ENCODE results near the gene DCLK3.

The DCLK3 gene

DNA sequence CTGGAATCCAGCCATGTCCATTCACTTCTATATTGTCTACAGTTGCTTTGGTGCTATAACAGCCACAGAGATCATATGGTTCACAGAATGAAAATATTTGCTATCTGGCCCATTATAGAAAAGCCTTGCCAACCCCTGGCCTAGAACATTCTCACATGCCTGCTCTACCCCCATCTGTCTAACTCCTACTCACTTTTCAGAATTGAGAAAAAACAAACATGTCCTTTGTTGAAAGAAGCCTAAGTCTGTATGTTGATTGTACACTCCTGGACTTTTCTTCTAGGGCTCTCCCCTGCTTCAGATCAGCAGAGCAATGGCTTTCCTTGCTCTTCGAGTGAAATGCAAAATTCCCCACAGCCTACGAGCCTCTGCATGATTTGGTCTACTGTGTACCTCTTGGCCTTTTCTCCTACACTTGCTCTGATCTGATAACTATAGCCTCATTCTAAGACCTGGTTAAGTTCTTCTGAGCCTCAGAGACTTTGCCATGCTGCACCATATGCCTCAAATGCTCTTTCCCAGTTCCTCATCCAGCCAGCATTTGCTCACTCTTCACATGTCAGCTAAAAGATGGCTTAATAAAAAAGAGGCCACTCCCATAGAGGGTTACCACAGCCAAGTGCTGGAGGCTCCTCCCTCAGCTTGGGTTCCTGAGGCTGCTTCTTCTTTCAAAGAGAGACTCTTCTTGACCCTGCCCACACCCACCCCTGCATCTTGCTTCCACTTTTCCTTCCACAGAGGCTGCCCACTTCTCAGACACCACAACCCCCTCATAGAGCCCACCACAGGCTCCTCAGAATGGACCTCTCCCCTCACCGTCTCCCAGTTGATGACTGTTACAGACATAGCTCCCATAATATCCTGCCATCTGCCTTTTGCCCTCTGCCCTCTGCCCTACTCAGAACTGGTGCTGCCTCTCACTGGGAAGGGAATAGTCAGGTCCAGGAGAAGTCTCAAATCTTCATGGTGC lies 22.9 kb upstream of the DCLK3 start:
- Mint-ChIP-seq H3K27me3 (ENCODE audit: low read depth) (peaks cover 28% of the 10 kb centered on the region), H3K4me3 (no peak overlapping the region), H3K36me3 (ENCODE audit: low read depth) (no peaks in the 10 kb centered on the region), H3K27ac (no peak overlapping the region), H3K4me1 (ENCODE audit: low read depth) (no peaks in the 10 kb centered on the region), H3K9me3 (no peaks in the 10 kb centered on the region)

DNA sequence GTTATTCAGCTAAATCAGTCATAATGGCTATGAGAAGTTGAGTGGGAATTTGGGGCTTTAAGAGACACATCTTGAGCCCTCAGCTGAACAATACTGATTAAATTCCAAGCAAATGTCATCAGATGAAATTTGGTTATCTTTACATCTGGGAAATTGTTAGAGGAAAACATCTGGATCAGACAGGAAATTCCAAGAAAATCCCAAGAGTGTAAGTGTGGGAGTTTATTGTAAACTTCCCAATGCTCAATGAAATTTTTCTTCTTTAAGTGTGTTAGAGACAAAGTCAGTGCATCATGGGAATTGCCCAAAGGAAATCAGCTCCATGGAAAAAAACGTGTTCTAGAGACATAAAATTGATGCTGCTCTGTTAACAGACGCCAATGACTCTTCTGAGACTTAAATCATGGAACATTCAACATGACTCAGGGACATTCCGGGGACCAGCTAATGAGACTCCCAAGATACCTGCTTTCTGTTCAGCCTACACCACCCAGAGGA lies 19.8 kb upstream of the DCLK3 start:
- Mint-ChIP-seq H3K4me3 (no peak overlapping the region), H3K9me3 (no peaks in the 10 kb centered on the region), H3K27ac (no peak overlapping the region), H3K4me1 (ENCODE audit: low read depth) (no peaks in the 10 kb centered on the region), H3K27me3 (ENCODE audit: low read depth) (peaks cover 25% of the 10 kb centered on the region), H3K36me3 (ENCODE audit: low read depth) (no peaks in the 10 kb centered on the region)

DNA sequence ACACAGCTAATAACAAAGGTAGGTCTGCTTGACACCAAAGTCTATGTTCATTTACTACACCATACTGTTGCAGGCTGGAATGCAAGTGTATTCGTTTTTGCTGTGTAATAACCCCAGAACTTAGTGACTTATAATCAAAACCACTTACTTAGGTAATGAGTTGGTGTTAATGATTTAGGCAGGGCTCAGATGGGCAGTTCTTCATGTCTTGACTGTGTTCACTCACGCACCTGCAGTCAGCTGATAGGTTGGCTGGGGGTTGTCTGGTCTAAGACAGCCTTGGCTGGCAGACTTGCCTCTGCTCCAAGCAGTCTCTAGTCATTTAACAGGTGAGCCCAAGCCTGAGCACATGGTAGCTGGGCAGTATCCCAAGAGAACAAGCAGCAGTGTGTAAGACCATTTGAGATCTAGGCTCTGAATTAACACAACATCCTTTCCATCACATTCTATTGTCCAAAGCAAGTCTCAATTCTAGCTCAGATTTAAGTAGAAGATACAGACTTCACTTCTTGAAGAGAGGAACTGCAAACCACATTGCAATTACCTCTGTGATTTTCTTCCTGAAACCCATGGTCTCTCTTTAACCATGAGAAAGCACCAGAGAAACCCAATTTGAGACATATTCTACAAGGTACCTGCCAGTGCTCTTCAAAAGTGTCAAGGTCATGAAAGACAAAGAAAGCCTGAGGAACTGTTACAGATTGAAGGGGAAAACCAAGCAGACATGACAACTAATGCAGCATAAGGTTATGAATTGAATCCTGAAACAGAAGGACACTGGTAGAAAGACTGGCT lies 13.3 kb upstream of the DCLK3 start:
- Mint-ChIP-seq H3K36me3 (ENCODE audit: low read depth) (no peaks in the 10 kb centered on the region), H3K4me3 (no peak overlapping the region), H3K9me3 (no peaks in the 10 kb centered on the region), H3K27ac (no peak overlapping the region), H3K4me1 (ENCODE audit: low read depth) (no peaks in the 10 kb centered on the region), H3K27me3 (ENCODE audit: low read depth) (peaks cover 33% of the 10 kb centered on the region)

GRCh38 chr3:36776436-36776835 lies 12.1 kb upstream of the DCLK3 start:
- Mint-ChIP-seq H3K27ac (no peak overlapping the region), H3K9me3 (no peaks in the 10 kb centered on the region)

GRCh38 chr3:36774052-36774451 lies 9.7 kb upstream of the DCLK3 start:
- Mint-ChIP-seq H3K9me3 (no peaks in the 10 kb centered on the region), H3K36me3 (ENCODE audit: low read depth) (no peaks in the 10 kb centered on the region), H3K4me1 (ENCODE audit: low read depth) (no peaks in the 10 kb centered on the region), H3K27ac (no peak overlapping the region), H3K4me3 (no peak overlapping the region), H3K27me3 (ENCODE audit: low read depth) (peaks cover 42% of the 10 kb centered on the region)

More at GRCh38 chr3:36776436-36776835, 12.1 kb upstream of the DCLK3 start:
- Mint-ChIP-seq H3K4me3 (no peak overlapping the region), H3K4me1 (ENCODE audit: low read depth) (no peaks in the 10 kb centered on the region), H3K36me3 (ENCODE audit: low read depth) (no peaks in the 10 kb centered on the region), H3K27me3 (ENCODE audit: low read depth) (peaks cover 27% of the 10 kb centered on the region)

GRCh38 chr3:36771931-36772330 lies 7.6 kb upstream of the DCLK3 start:
- Mint-ChIP-seq H3K27ac (no peak overlapping the region), H3K9me3 (no peaks in the 10 kb centered on the region), H3K4me1 (ENCODE audit: low read depth) (no peaks in the 10 kb centered on the region), H3K36me3 (ENCODE audit: low read depth) (no peaks in the 10 kb centered on the region), H3K4me3 (no peak overlapping the region), H3K27me3 (ENCODE audit: low read depth) (peaks cover 50% of the 10 kb centered on the region)

GRCh38 chr3:36769926-36770325 lies 5.6 kb upstream of the DCLK3 start:
- Mint-ChIP-seq H3K36me3 (ENCODE audit: low read depth) (no peaks in the 10 kb centered on the region), H3K4me3 (no peak overlapping the region), H3K27ac (no peak overlapping the region), H3K9me3 (no peaks in the 10 kb centered on the region), H3K4me1 (ENCODE audit: low read depth) (no peaks in the 10 kb centered on the region), H3K27me3 (ENCODE audit: low read depth) (peaks cover 55% of the 10 kb centered on the region)

DNA sequence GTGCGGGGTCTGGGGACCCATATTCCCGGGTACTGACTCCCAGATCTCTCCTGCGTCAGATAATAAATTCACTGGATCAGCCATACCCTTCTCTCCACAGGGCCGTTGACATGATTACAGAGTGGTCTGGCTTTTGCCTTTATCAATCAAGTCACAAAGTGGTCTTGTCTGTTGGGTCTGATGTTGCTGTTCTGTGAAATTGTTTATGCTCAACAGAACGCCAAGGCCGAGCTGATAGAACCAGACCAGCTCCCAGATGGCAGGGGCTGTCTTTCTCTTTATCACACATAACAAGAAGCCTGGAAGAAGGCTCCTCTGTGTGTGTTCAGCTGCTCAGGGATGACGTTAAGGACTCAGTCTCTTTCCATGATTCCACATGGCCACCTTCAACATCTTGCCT lies 751 bp upstream of the DCLK3 start:
- no peak overlapping the region for H3K27ac Mint-ChIP-seq
- no peaks in the 10 kb centered on the region for H3K36me3 Mint-ChIP-seq (ENCODE audit: low read depth)
- no peaks in the 10 kb centered on the region for H3K9me3 Mint-ChIP-seq
- no peak overlapping the region for H3K4me3 Mint-ChIP-seq
- no peaks in the 10 kb centered on the region for H3K4me1 Mint-ChIP-seq (ENCODE audit: low read depth)
- H3K27me3 Mint-ChIP-seq (ENCODE audit: low read depth): peaks cover 75% of the 10 kb centered on the region

DNA sequence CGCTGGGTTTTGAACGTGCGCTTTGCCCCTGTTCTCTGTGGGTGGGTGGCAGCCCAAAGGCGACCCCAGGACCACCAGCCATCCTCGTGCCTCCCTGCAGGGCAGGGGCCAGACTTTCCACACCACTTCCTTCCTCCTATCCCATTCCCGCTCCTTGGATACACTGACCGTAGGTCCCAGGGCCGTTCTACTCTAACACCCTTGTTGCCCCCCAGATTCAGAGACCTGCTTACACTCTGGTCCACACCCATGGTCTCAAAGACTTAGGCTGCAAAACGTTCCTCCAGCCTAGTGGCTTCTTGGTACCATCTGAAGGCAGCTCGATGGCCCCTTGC lies 318 bp upstream of the DCLK3 start:
- H3K4me3 Mint-ChIP-seq: peak overlapping the region; percentile 46
- H3K27ac Mint-ChIP-seq: no peak overlapping the region
- H3K36me3 Mint-ChIP-seq (ENCODE audit: low read depth): no peaks in the 10 kb centered on the region
- H3K9me3 Mint-ChIP-seq: no peaks in the 10 kb centered on the region
- H3K27me3 Mint-ChIP-seq (ENCODE audit: low read depth): peaks cover 76% of the 10 kb centered on the region
- H3K4me1 Mint-ChIP-seq (ENCODE audit: low read depth): no peaks in the 10 kb centered on the region

GRCh38 chr3:36762918-36763849 lies 1.2 kb downstream of the DCLK3 start:
- Mint-ChIP-seq H3K4me1 (ENCODE audit: low read depth) (no peaks in the 10 kb centered on the region), H3K27me3 (ENCODE audit: low read depth) (peaks cover 74% of the 10 kb centered on the region), H3K27ac (no peak overlapping the region), H3K4me3 (no peak overlapping the region), H3K9me3 (no peaks in the 10 kb centered on the region), H3K36me3 (ENCODE audit: low read depth) (no peaks in the 10 kb centered on the region)

- Mint-ChIP-seq H3K4me1 (ENCODE audit: low read depth) (no peaks in the 10 kb centered on the region), H3K27me3 (ENCODE audit: low read depth) (peaks cover 65% of the 10 kb centered on the region), H3K4me3 (no peak overlapping the region), H3K27ac (no peak overlapping the region), H3K36me3 (ENCODE audit: low read depth) (no peaks in the 10 kb centered on the region), H3K9me3 (no peaks in the 10 kb centered on the region)
Measured at GRCh38 chr3:36761779-36762178, 2.6 kb downstream of the DCLK3 start.

- H3K27ac Mint-ChIP-seq: no peak overlapping the region
- peaks cover 29% of the 10 kb centered on the region for H3K27me3 Mint-ChIP-seq (ENCODE audit: low read depth)
- no peak overlapping the region for H3K4me3 Mint-ChIP-seq
- H3K4me1 Mint-ChIP-seq (ENCODE audit: low read depth): no peaks in the 10 kb centered on the region
- no peaks in the 10 kb centered on the region for H3K36me3 Mint-ChIP-seq (ENCODE audit: low read depth)
- no peaks in the 10 kb centered on the region for H3K9me3 Mint-ChIP-seq
Measured at GRCh38 chr3:36756269-36756668, 8.1 kb downstream of the DCLK3 start.

GRCh38 chr3:36751326-36751725 lies 13.0 kb downstream of the DCLK3 start:
- H3K4me3 Mint-ChIP-seq: no peak overlapping the region
- no peaks in the 10 kb centered on the region for H3K9me3 Mint-ChIP-seq
- no peak overlapping the region for H3K27ac Mint-ChIP-seq
- no peaks in the 10 kb centered on the region for H3K36me3 Mint-ChIP-seq (ENCODE audit: low read depth)
- peaks cover 10% of the 10 kb centered on the region for H3K27me3 Mint-ChIP-seq (ENCODE audit: low read depth)
- no peaks in the 10 kb centered on the region for H3K4me1 Mint-ChIP-seq (ENCODE audit: low read depth)

DNA sequence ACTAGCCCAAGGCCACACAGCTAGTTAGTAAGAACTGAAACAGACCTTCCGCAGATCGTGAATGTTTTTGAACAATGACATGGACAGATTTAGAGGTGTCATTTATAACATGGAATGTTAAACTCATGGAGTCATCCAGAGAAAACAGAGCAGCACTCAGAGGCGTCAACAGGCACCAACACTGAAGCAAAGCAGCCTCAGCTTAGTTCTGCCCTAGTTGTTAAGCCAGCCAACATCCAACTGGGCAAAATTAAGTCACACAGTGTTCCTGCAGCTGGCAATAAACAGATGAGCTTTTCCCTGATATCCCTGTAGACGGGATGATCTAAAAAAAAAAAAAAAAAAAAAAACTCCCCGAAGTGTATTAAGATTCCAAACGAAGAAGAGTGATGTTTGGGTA lies 13.6 kb downstream of the DCLK3 start:
- no peaks in the 10 kb centered on the region for H3K36me3 Mint-ChIP-seq (ENCODE audit: low read depth)
- peaks cover 8% of the 10 kb centered on the region for H3K27me3 Mint-ChIP-seq (ENCODE audit: low read depth)
- no peaks in the 10 kb centered on the region for H3K4me1 Mint-ChIP-seq (ENCODE audit: low read depth)
- H3K9me3 Mint-ChIP-seq: no peaks in the 10 kb centered on the region
- no peak overlapping the region for H3K4me3 Mint-ChIP-seq
- no peak overlapping the region for H3K27ac Mint-ChIP-seq
